ENCODE data around the gene DNAJC21. TPM values are rescaled to one million over a fixed set of nuclear protein-coding genes. Genes with fewer than 3 reads are reported as not detected.

Gene DNAJC21
- total RNA-seq, 1 experiment from 2014 or later: 54.5 TPM

DNA sequence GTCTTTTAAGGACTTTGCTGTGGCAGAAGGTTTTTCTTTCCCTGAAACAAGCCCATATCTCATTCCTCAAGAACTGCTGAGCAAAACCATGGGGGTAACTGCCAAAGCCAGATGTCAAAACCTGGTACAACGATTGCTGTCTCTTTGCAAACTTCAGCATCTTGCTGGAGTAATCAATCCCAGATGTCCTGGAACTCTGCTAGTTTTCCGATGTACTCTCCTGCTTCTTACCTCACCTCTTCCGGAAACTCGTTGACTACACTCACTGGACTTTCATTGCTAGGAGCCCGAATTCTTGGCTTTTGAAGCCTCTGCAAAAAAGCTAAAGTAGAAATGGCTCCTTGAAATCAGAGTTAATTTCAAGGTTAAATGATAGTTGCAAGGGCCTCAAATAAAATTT lies 37.4 kb upstream of the DNAJC21 start:
- ChIA-PET POLR2A (no interaction called here), CTCF (no interaction called here)
- BruUV-seq (replicated peaks): no TSS peak
- H3K36me3 ChIP-seq (ENCODE audit: control insufficient read depth, insufficient read depth, low read length): no peaks in the 10 kb centered on the region
- no peaks in the 10 kb centered on the region for H3K4me1 ChIP-seq (ENCODE audit: control insufficient read depth, insufficient read depth, low read length)
- intact Hi-C loops (cut with micrococcal nuclease; ENCODE audit: unreplicated experiment): loop anchor here (10.0 kb wide), 1 partner anchor 237 kb away; the partner anchor contains the start of gene RAI14
- DNase-seq (ENCODE audit: low read depth, low spot score): no peak
- no peak overlapping the region for H3K27ac ChIP-seq (ENCODE audit: low read length)
- H3K4me3 ChIP-seq (ENCODE audit: low read depth in 2 of 2, low read length in 2 of 2): no peak overlapping the region
- TF ChIP-seq, protein P1, sequence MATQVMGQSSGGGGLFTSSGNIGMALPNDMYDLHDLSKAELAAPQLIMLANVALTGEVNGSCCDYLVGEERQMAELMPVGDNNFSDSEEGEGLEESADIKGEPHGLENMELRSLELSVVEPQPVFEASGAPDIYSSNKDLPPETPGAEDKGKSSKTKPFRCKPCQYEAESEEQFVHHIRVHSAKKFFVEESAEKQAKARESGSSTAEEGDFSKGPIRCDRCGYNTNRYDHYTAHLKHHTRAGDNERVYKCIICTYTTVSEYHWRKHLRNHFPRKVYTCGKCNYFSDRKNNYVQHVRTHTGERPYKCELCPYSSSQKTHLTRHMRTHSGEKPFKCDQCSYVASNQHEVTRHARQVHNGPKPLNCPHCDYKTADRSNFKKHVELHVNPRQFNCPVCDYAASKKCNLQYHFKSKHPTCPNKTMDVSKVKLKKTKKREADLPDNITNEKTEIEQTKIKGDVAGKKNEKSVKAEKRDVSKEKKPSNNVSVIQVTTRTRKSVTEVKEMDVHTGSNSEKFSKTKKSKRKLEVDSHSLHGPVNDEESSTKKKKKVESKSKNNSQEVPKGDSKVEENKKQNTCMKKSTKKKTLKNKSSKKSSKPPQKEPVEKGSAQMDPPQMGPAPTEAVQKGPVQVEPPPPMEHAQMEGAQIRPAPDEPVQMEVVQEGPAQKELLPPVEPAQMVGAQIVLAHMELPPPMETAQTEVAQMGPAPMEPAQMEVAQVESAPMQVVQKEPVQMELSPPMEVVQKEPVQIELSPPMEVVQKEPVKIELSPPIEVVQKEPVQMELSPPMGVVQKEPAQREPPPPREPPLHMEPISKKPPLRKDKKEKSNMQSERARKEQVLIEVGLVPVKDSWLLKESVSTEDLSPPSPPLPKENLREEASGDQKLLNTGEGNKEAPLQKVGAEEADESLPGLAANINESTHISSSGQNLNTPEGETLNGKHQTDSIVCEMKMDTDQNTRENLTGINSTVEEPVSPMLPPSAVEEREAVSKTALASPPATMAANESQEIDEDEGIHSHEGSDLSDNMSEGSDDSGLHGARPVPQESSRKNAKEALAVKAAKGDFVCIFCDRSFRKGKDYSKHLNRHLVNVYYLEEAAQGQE (IDR thresholded peaks at IDR 0.05; ENCODE audit: insufficient read depth in 1 of 2, low read depth in 2 of 2, low read length in 1 of 2): no peak
- no peak for TF ChIP-seq SIN3A (IDR thresholded peaks at IDR 0.05; ENCODE audit: borderline replicate concordance, insufficient read depth, low read depth, low read length)
- no peak for TF ChIP-seq POLR2AphosphoS5 (IDR thresholded peaks at IDR 0.05; ENCODE audit: low read depth, low read length)
- no peak for TF ChIP-seq TCF7L2 (IDR thresholded peaks at IDR 0.05; ENCODE audit: low read depth, low read length)
- H3K9me3 ChIP-seq (ENCODE audit: control insufficient read depth, insufficient read depth, low read depth, low read length): no peaks in the 10 kb centered on the region
- H3K27me3 ChIP-seq (ENCODE audit: control insufficient read depth, insufficient read depth, low read length): peaks cover 8% of the 10 kb centered on the region; the same call in 1 of the 2 replicates
- in situ Hi-C loops (cut with HindIII; ENCODE audit: low pct_unique_long_range_greater_than_20kb, low sequenced_read_pairs): no loop called here
- ATAC-seq: no peak

DNA sequence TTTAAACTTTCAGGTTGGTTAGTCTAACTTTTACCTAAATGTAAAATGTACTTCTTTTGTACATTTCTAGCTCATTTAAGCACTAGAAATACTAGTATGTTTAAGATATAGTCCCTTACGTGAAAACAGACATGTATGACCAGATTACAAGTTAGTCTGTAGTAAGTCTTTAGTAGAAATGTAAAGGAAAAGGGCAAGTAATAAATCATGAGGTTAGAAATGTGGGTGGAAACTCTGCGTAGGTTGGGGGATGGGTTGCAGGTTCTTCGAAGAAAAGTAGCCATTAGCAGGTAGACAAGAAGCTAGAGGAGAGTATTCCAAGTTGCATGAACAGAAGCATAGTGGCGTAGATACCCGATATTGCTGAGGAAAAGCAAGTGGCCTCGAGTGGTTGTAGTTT lies 36.9 kb upstream of the DNAJC21 start:
- Histone ChIP-seq H3K27me3 (ENCODE audit: control insufficient read depth, insufficient read depth, low read length) (peaks cover 6% of the 10 kb centered on the region; the same call in 1 of the 2 replicates), H3K27ac (ENCODE audit: low read length) (no peak overlapping the region), H3K4me3 (ENCODE audit: low read depth in 2 of 2, low read length in 2 of 2) (no peak overlapping the region), H3K4me1 (ENCODE audit: control insufficient read depth, insufficient read depth, low read length) (no peaks in the 10 kb centered on the region), H3K36me3 (ENCODE audit: control insufficient read depth, insufficient read depth, low read length) (no peaks in the 10 kb centered on the region), H3K9me3 (ENCODE audit: control insufficient read depth, insufficient read depth, low read depth, low read length) (no peaks in the 10 kb centered on the region)
- DNase-seq (ENCODE audit: low read depth, low spot score): no peak
- TF ChIP-seq TCF7L2 (IDR thresholded peaks at IDR 0.05; ENCODE audit: low read depth, low read length) (no peak), POLR2AphosphoS5 (IDR thresholded peaks at IDR 0.05; ENCODE audit: low read depth, low read length) (no peak), SIN3A (IDR thresholded peaks at IDR 0.05; ENCODE audit: borderline replicate concordance, insufficient read depth, low read depth, low read length) (no peak)
- TF ChIP-seq, protein P1 (IDR thresholded peaks at IDR 0.05; ENCODE audit: insufficient read depth in 1 of 2, low read depth in 2 of 2, low read length in 1 of 2): no peak
- TF ChIP-seq, protein P2, sequence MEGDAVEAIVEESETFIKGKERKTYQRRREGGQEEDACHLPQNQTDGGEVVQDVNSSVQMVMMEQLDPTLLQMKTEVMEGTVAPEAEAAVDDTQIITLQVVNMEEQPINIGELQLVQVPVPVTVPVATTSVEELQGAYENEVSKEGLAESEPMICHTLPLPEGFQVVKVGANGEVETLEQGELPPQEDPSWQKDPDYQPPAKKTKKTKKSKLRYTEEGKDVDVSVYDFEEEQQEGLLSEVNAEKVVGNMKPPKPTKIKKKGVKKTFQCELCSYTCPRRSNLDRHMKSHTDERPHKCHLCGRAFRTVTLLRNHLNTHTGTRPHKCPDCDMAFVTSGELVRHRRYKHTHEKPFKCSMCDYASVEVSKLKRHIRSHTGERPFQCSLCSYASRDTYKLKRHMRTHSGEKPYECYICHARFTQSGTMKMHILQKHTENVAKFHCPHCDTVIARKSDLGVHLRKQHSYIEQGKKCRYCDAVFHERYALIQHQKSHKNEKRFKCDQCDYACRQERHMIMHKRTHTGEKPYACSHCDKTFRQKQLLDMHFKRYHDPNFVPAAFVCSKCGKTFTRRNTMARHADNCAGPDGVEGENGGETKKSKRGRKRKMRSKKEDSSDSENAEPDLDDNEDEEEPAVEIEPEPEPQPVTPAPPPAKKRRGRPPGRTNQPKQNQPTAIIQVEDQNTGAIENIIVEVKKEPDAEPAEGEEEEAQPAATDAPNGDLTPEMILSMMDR (IDR thresholded peaks at IDR 0.05): no peak
- no peak for ATAC-seq
- CTCF ChIA-PET: no interaction called here
- no TSS peak for BruUV-seq (replicated peaks)
- intact Hi-C loops (cut with micrococcal nuclease; ENCODE audit: unreplicated experiment) (loop anchor here (10.0 kb wide), 1 partner anchor 238 kb away; the partner anchor contains the start of gene RAI14), in situ Hi-C loops (cut with HindIII; ENCODE audit: low pct_unique_long_range_greater_than_20kb, low sequenced_read_pairs) (no loop called here)
- POLR2A ChIA-PET: no interaction called here
